ENCODE measurements around the gene PGLYRP4. TPM values are rescaled to one million over a fixed set of nuclear protein-coding genes. Genes with fewer than 3 reads are reported as not detected.

PGLYRP4 gene
- total RNA-seq, 4 donors from 2014 or later, result not detected

- no peak for TF ChIP-seq CTCF (IDR thresholded peaks at IDR 0.05; ENCODE audit: low read depth)
Measured at GRCh38 chr1:153349363-153350320, 1.0 kb upstream of the PGLYRP4 start.

GRCh38 chr1:153347856-153348255 lies 785 bp downstream of the PGLYRP4 start:
- TF ChIP-seq CTCF (IDR thresholded peaks at IDR 0.05; ENCODE audit: low read depth), result no peak

GRCh38 chr1:153346077-153346723 lies 2.4 kb downstream of the PGLYRP4 start:
- no peak for TF ChIP-seq CTCF (IDR thresholded peaks at IDR 0.05; ENCODE audit: low read depth)

GRCh38 chr1:153345187-153346076 lies 3.2 kb downstream of the PGLYRP4 start:
- TF ChIP-seq CTCF (IDR thresholded peaks at IDR 0.05; ENCODE audit: low read depth), result no peak

- no peak for TF ChIP-seq CTCF (IDR thresholded peaks at IDR 0.05; ENCODE audit: low read depth)
Measured at GRCh38 chr1:153344718-153345025, 4.0 kb downstream of the PGLYRP4 start.

- no peak for TF ChIP-seq CTCF (IDR thresholded peaks at IDR 0.05; ENCODE audit: low read depth)
Measured at GRCh38 chr1:153343811-153344717, 4.6 kb downstream of the PGLYRP4 start.

All from subcutaneous adipose tissue (tissue), 4 donors.